Activated gamma-delta T cell treated with anti-CD3 and anti-CD28 coated beads, Interleukin-2, amount 50 U/mL, for 16 hours (primary cell): ENCODE measurements around the gene KCND2.

Experiments
- DNase-seq: peaks from one replicate; pipeline ENCODE4 v3.0.0-alpha.2; 2020; ENCODE audit warnings: low read depth

KCND2 gene

DNA sequence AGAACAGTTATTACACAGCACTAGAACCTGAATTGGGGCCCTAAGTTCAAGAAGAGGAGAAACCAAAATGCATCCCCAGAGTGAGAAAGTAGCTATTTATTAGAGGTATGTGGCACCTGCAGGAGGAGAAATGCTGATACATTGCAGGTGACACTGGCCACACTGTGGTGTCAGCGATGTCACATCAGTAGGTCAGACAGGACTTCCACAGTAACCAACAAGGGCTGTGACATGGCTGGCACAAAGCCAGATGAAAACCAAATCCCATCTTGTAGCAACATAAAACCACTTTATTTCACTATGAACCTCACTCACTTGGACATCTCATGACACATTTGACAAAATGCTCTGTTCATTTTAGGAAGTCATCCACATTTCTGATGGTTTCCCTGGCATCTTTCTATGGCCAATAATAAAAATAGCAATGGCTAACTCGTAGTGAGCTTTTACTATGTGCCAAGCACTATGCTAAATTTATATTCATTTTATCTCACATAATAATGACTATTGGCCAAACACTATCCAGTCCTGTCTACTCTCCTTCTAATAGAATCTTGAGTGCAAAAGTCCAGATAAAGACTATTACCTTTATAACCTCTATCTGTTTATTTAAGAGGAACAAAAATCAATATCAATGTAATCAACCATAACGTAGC, 430.7 kb downstream of the KCND2 start:
- no peak for DNase-seq

GRCh38 chr7:120709252-120709971, 436.4 kb downstream of the KCND2 start:
- no peak for DNase-seq

DNA sequence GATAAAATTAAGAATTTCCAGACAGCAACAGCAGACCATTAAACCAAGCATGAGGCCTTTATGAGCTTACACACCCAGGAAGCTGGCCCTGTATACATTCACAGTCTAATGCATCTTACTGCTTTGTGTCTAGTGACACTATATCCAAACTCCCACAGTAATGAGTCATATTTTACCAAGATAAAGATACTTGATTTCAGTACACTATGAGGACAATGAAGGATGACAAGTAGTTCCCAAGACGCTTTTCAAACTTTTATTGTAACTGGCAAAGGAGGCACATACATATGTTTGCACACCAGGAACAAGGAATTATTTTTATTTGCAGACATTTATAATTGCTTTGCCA, 437.0 kb downstream of the KCND2 start:
- no peak for DNase-seq

DNA sequence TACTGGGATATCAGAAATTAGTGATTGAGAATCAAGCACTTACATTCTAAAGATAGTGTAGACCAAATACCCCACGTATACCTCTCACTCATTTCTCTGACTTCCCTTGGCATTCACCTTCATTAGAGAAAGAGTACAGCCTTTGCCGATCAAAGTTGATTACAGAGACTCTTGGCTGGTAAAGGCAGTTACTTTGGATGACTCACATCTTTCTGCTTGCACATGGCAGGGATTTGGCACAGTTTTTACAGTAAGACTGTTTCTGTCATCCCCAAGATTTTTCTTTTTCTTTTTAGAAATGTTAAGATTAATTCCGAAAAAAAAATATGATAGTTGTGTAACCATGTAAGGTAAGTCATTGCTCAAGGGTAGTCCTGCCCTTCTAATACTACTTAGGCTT, 442.0 kb downstream of the KCND2 start:
- DNase-seq, result no peak

DNA sequence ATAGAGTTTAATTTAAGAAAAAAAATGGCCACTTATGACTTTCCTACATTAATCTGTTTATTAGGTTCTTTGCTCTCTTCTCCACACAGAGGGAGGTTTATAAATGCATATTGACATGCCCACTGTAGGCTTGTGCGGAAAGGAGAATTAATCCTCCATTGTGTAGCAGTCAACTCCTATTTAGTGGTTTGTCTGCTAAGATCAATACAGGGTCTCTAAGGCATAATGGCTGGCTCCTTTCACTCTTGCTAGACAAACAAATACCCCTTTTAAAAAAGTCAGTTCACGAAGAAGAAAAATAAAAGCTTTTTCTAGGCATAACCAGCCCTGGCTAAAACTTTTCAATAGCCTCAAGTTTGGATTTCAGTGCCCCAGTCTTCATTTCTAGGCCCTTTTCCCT, 443.3 kb downstream of the KCND2 start:
- no peak for DNase-seq

DNA sequence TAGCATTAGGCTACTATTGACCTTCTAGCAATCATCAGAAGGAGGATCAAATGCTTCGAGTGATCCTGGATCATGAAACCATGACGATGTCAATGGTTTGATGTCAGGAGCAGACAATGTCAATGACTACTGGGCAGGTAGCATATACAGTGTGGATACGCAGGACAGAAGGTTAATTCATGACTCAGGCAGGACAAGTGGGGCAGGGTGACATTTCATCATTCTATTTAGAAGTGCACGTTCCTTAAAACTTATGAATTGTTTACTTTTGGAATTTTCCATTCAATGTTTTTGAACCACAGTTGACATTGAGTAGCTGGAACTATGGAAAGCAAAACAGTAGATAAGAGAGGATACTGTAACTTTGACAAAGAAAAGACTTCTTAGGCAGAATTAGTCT, 444.2 kb downstream of the KCND2 start:
- DNase-seq, result no peak

GRCh38 chr7:120718361-120718760, 445.4 kb downstream of the KCND2 start:
- DNase-seq, result no peak

DNA sequence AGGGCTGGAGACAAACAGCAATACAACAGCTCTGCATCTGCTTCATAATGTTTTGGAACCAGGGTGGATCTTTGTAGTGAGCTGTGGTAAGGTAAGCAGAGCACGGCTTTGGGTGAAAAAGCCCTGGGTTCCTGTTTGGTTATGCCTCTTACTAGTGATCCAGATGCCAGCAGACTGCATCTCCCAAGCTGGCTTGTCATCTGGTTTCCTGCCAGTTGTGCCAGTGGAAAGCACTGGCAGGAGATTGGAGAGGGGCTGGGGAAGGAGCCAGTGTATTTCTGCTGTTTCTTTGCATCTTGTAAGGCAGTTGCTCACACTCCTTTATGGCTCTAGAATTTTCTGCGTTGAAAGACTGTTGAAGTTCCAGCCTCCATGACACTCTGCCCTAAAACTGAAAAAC, 447.3 kb downstream of the KCND2 start:
- DNase-seq, result no peak

- no peak for DNase-seq
These were observed 450.8 kb downstream of the KCND2 start for GRCh38 chr7:120723465-120724385.

DNA sequence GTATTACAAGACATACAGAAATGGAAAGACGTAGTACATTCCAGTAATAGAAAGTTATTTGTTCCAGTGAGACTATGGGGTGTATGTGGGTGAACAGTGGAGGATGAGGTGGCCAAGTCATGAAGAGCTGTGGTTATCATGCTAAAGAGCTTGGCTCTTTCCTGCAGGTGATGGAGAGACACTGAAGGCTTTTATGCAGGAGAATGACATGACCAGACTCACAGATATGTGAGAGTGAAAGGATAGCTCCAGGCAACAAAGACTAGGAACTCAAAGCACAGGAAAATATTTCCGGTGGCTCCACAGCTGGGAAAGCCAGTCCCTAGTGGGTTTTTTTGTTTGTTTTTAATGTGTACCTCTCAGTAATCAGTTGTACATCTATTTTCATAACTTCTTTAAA, 451.5 kb downstream of the KCND2 start:
- DNase-seq, result no peak

DNA sequence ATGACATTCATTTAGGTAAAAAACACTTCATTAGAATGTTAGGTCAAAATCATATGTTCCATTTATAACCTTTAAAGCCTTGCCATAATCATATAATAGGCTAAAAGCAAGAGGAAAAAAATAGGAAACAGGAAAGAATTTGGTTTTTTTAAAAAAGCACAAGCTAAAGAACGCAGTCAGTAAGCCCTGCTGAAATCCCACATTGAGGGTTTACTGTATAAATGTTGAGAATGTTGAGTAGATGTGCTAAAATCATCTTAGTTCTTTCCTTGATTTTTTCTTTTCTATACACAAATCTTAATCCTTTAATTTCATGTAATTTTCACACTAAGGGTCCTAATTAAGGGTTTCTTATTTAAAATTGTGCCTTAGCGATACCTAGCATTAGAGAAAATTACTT, 452.0 kb downstream of the KCND2 start:
- DNase-seq, result no peak

- no peak for DNase-seq
These were observed 452.5 kb downstream of the KCND2 start for GRCh38 chr7:120725376-120726039.

- DNase-seq, result no peak
These were observed 456.3 kb downstream of the KCND2 start for GRCh38 chr7:120729245-120729644.

GRCh38 chr7:120731271-120731670, 458.3 kb downstream of the KCND2 start:
- DNase-seq, result no peak

GRCh38 chr7:120732256-120732655, 459.3 kb downstream of the KCND2 start:
- DNase-seq, result no peak

DNA sequence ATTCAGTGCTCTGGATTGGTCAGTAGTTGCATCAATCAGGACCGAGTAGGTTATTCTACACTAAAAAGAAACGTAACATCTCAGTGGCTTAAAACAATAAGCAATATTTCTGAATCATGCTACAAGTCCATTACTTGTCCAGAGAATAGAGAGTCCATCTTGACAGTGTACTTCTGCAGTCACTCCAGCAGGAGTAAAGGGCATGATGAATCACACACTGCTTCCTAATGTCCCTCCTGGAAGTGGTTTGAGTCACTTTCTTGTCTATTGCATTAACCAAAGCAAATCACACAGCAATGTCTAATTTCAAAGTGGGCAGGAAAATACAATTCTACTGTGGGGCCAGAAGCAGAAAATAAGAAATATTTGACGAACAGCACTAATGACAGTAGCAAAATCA, 460.2 kb downstream of the KCND2 start:
- no peak for DNase-seq

DNA sequence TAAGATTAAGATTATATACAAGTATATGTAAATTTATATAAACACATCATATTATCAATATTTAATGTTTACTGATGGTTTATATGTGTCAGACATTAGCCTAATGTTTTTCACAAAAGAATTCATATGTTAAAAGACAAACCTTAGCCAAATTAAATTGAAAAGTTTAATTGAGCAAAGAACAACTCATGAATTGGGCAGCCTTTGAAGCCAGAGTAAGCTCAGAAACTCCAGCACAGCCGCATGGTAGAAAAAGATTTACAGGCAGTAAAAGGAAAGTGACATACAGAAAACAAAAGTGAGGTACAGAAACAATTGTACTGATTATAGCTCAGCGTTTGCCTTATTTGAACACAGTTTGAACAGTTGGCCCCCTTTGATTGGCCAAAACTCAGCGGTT, 460.9 kb downstream of the KCND2 start:
- no peak for DNase-seq

DNA sequence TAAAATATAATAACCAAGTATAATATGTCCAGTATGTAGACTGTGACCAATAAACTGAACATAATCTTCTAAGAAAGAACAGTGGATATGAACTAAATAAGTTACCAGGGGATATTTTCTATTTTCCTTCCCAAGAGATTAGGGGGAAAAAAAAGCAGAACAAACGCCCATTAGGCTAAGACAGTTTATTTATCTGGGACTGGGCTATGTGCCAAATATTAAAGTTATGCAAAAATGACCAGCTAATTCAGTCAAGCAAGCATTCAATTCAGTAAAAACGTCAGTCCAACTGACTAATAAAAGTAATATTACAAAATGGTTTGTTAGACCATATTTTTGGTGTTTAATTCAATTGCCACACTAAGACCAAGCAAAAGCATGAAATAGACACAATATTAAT, 462.8 kb downstream of the KCND2 start:
- no peak for DNase-seq

GRCh38 chr7:120738816-120739215, 465.8 kb downstream of the KCND2 start:
- no peak for DNase-seq

GRCh38 chr7:120740348-120740747, 467.4 kb downstream of the KCND2 start:
- DNase-seq, result no peak

GRCh38 chr7:120741371-120742042, 468.5 kb downstream of the KCND2 start:
- no peak for DNase-seq

DNA sequence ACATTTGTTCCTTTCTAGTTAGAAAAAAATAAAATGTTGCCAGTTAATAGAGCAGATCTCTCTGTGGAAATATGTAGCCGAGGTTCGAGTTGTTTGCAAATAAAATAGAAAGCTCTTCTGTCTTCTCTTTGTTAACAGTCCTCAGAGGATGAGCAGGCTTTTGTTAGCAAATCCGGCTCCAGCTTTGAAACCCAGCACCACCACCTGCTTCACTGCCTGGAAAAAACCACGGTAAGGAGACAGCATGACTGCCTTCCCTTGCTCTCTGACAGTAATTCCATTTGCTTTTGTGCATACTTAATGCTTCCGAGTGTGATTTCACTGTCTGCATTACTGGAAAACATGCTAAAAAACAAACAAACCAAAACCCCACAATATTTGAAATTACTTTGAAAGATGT, 469.4 kb downstream of the KCND2 start:
- DNase-seq, result no peak
